OCI-LY3 (cell line): ENCODE measurements around the gene SLC22A12.

ENCODE experiments used
- H2AFZ ChIP-seq: fragments of 200-600, 300-600 bp; shearing (Covaris generic); 2 replicates; pipeline ENCODE4 v1.6.0; 2014; ENCODE audit warnings: antibody characterized with exemption, low read depth, low read length
- H3K27ac ChIP-seq: fragments of 200-600, 300-600 bp; sonication (generic); 2 replicates; pipeline ENCODE4 v1.5.1; 2014; ENCODE audit warnings: mild to moderate bottlenecking, low read length, moderate library complexity, mixed read lengths
- H3K27me3 ChIP-seq: fragments of 200-600, 300-600 bp; sonication (generic); 2 replicates; pipeline ENCODE4 v1.6.1; 2014; ENCODE audit warnings: low read depth, low read length, mixed read lengths
- H3K36me3 ChIP-seq: fragments of 200-600, 300-600 bp; sonication (generic); replicated peaks from 2 replicates; pipeline ENCODE3; 2014; ENCODE audit warnings: low read depth, low read length, mixed read lengths
- H3K4me1 ChIP-seq: fragments of 300-600, 200-600 bp; sonication (generic); 2 replicates; pipeline ENCODE4 v1.6.1; 2014; ENCODE audit warnings: low read length, mixed read lengths
- H3K4me2 ChIP-seq: fragments of 200-600, 300-600 bp; sonication (generic); 2 replicates; pipeline ENCODE4 v1.6.1; 2014; ENCODE audit warnings: low read length, mixed read lengths
- H3K4me3 ChIP-seq: fragments of 300-600, 200-600 bp; sonication (generic); 2 replicates; pipeline ENCODE4 v1.5.1; 2014; ENCODE audit warnings: antibody characterized with exemption, mild to moderate bottlenecking, low read length, moderate library complexity
- H3K79me2 ChIP-seq: fragments of 300-600, 200-600 bp; shearing (Covaris generic); 2 replicates; pipeline ENCODE4 v1.6.1; 2014; ENCODE audit warnings: mild to moderate bottlenecking, low read length, mixed read lengths
- H3K9ac ChIP-seq: fragments of 300-600, 200-600 bp; shearing (Covaris generic); 2 replicates; pipeline ENCODE4 v1.6.0; 2014; ENCODE audit warnings: mild to moderate bottlenecking, low read length, moderate library complexity
- H3K9me3 ChIP-seq: fragments of 200-600, 300-600 bp; shearing (Covaris generic); 2 replicates; pipeline ENCODE4 v1.6.1; 2014; ENCODE audit warnings: low read length, mixed read lengths; ENCODE audit not compliant: insufficient read depth
- H4K20me1 ChIP-seq: fragments of 200-600, 300-600 bp; sonication (generic); 2 replicates; pipeline ENCODE4 v1.6.1; 2016; ENCODE audit warnings: low read length, mixed read lengths; ENCODE audit not compliant: insufficient read depth
- EZH2phosphoT487 ChIP-seq: fragments of 200-600 bp; shearing (Covaris generic); IDR thresholded peaks from 2 replicates; pipeline ENCODE4 v1.6.1; 2018; ENCODE audit warnings: antibody characterized with exemption, mixed run types, low read depth
- TF ChIP-seq, protein P1 (sequence below): fragments of 200-600, 300-600 bp; sonication (generic); IDR thresholded peaks from 2 replicates; pipeline ENCODE4 v1.5.1; 2014; ENCODE audit warnings: antibody characterized with exemption, low read length, low read depth

Gene SLC22A12

DNA sequence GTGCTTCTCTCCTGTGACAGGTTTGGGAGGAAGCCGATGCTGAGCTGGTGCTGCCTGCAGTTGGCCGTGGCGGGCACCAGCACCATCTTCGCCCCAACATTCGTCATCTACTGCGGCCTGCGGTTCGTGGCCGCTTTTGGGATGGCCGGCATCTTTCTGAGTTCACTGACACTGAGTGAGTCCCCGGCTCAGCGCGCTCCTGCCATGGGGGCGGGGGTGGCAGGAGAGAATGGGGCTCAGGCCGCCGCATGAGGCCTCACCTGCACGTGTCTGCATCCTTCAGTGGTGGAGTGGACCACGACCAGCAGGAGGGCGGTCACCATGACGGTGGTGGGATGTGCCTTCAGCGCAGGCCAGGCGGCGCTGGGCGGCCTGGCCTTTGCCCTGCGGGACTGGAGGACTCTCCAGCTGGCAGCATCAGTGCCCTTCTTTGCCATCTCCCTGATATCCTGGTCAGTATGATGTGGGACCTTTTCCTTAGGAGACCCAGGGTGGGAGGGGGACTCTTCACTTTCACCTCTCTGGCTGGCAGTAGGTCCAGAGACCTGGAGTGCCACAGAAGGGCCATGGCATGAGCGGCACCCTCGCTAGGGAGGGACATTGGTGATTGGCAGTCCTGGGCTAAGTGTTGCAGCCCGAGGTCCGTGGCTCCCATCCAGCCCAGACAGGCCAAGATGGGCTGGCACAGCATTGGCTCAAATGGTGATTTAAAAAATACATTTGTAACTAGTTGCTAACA, 28.9 kb upstream of the SLC22A12 start:
- H3K4me1 ChIP-seq, result 0 out of 2 replicates have a peak, but pooled peaks cover 5% of the 10 kb centered on the region
- H2AFZ ChIP-seq, result no peak overlapping the region
- no peak overlapping the region for H3K4me2 ChIP-seq
- TF ChIP-seq EZH2phosphoT487, result no peak
- TF ChIP-seq, protein P1, sequence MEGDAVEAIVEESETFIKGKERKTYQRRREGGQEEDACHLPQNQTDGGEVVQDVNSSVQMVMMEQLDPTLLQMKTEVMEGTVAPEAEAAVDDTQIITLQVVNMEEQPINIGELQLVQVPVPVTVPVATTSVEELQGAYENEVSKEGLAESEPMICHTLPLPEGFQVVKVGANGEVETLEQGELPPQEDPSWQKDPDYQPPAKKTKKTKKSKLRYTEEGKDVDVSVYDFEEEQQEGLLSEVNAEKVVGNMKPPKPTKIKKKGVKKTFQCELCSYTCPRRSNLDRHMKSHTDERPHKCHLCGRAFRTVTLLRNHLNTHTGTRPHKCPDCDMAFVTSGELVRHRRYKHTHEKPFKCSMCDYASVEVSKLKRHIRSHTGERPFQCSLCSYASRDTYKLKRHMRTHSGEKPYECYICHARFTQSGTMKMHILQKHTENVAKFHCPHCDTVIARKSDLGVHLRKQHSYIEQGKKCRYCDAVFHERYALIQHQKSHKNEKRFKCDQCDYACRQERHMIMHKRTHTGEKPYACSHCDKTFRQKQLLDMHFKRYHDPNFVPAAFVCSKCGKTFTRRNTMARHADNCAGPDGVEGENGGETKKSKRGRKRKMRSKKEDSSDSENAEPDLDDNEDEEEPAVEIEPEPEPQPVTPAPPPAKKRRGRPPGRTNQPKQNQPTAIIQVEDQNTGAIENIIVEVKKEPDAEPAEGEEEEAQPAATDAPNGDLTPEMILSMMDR, result no peak
- H4K20me1 ChIP-seq, result no peaks in the 10 kb centered on the region
- H3K9ac ChIP-seq, result no peak overlapping the region
- H3K27ac ChIP-seq, result no peak overlapping the region
- H3K4me3 ChIP-seq, result no peak overlapping the region
- H3K36me3 ChIP-seq, result no peaks in the 10 kb centered on the region
- H3K9me3 ChIP-seq, result no peaks in the 10 kb centered on the region
- H3K79me2 ChIP-seq, result no peaks in the 10 kb centered on the region
- H3K27me3 ChIP-seq, result 0 out of 2 replicates have a peak, but pooled peaks cover 2% of the 10 kb centered on the region

DNA sequence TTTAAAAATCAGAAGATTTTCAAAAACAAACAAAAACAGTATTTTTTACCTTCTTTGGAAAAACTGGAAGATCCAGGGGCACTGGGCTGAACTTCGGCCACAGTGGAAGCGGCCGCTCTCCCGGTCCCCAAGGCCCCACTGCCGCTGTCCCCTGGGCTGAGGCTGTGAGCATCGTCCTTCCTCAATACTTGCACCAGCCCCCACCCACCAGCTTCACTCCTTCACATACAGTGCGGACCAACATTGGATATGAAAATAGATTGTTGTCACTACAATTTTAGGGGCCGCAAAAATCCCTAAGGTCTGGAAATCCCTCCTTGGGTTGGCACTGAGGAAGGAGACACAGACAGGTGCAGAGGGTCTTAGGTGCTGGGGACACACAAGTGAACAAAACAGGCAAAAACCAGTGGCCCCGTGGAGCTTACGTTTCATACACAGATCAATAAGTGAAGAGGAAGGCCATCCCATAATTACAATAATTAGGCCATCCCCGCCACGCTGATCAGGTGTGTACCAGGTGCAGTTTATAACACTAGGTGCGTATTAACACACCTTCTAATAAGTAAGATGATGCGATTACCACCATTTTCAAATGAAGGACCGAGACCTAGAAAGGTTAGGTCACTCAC, 28.2 kb upstream of the SLC22A12 start:
- no peak overlapping the region for H3K4me3 ChIP-seq
- H3K4me2 ChIP-seq, result no peak overlapping the region
- H3K27ac ChIP-seq, result no peak overlapping the region
- no peaks in the 10 kb centered on the region for H3K79me2 ChIP-seq
- H2AFZ ChIP-seq, result no peak overlapping the region
- H3K9me3 ChIP-seq, result no peaks in the 10 kb centered on the region
- no peaks in the 10 kb centered on the region for H3K27me3 ChIP-seq
- no peaks in the 10 kb centered on the region for H3K36me3 ChIP-seq
- TF ChIP-seq EZH2phosphoT487, result no peak
- TF ChIP-seq, protein P1, result no peak
- H3K4me1 ChIP-seq, result 0 out of 2 replicates have a peak, but pooled peaks cover 5% of the 10 kb centered on the region
- no peaks in the 10 kb centered on the region for H4K20me1 ChIP-seq
- no peak overlapping the region for H3K9ac ChIP-seq

DNA sequence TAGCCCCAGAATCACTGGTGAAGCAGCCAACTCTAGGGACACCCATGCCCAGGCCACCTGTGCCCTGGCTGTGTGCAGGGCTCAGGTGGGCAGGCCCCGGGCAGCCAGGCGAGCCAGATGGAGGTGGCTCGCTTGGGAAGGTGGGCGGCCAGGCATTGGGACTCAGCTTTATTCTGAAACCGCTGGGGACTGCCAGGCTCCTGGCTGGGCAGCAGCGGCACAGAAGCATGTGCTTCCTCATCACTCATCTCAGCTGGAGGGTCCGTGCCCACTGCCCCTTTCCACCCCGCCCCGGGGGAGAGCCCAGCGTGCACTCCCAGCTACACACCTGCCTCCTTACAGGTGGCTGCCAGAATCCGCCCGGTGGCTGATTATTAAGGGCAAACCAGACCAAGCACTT, 27.1 kb upstream of the SLC22A12 start:
- Histone ChIP-seq H3K4me1 (0 out of 2 replicates have a peak, but pooled peaks cover 5% of the 10 kb centered on the region), H2AFZ (no peak overlapping the region), H4K20me1 (no peaks in the 10 kb centered on the region), H3K27me3 (no peaks in the 10 kb centered on the region), H3K79me2 (no peaks in the 10 kb centered on the region), H3K4me2 (no peak overlapping the region), H3K36me3 (no peaks in the 10 kb centered on the region), H3K9ac (no peak overlapping the region), H3K4me3 (no peak overlapping the region), H3K9me3 (no peaks in the 10 kb centered on the region), H3K27ac (no peak overlapping the region)
- no peak for TF ChIP-seq EZH2phosphoT487
- TF ChIP-seq, protein P1, result no peak

DNA sequence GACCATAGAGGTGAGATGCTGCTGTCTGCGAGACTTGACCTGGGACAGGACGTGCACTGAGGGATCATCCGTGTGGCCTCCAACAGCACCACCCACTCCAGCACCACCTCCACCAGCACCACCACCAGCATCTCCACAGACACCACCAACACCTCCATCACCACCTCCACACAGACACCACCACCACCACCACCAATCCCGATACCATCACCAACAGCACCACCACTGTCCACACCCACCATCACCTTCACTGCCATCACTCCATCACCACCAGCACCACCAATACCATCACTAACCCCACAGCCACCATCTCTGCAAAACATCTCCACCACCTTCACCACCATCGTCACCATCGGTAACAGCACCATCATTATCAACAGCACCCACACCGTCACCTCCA, 26.6 kb upstream of the SLC22A12 start:
- Histone ChIP-seq H3K9ac (no peak overlapping the region), H3K9me3 (no peaks in the 10 kb centered on the region), H3K4me2 (no peak overlapping the region), H3K27me3 (no peaks in the 10 kb centered on the region), H3K4me1 (0 out of 2 replicates have a peak, but pooled peaks cover 5% of the 10 kb centered on the region), H3K79me2 (no peaks in the 10 kb centered on the region), H2AFZ (no peak overlapping the region), H4K20me1 (no peaks in the 10 kb centered on the region), H3K27ac (no peak overlapping the region), H3K4me3 (no peak overlapping the region), H3K36me3 (no peaks in the 10 kb centered on the region)
- TF ChIP-seq EZH2phosphoT487, result no peak
- TF ChIP-seq, protein P1, result no peak
